Thyroid gland (tissue), 4 donors: ENCODE results near the gene BCR.

ENCODE experiments used
- POLR2A ChIP-seq, 2 donors: fragments of 450-650 bp; IDR thresholded peaks; one replicate each; pipeline ENCODE4 v1.6.1; 2017; ENCODE audit warnings: antibody characterized with exemption in 2 of 2, mild to moderate bottlenecking in 2 of 2, moderate library complexity in 1 of 2
- TF ChIP-seq, protein P1 (sequence below), 6 experiments: fragments of 200-600 bp in 3 of 6; fragments of 450-650 bp in 3 of 6; sonication (generic) in 3 of 6; IDR thresholded peaks; one replicate each; pipeline ENCODE4 v1.5.1; 2016 to 2019; ENCODE audit warnings: antibody characterized with exemption in 6 of 6, mild to moderate bottlenecking in 2 of 6, inconsistent platforms in 1 of 6, moderate library complexity in 1 of 6

DNA sequence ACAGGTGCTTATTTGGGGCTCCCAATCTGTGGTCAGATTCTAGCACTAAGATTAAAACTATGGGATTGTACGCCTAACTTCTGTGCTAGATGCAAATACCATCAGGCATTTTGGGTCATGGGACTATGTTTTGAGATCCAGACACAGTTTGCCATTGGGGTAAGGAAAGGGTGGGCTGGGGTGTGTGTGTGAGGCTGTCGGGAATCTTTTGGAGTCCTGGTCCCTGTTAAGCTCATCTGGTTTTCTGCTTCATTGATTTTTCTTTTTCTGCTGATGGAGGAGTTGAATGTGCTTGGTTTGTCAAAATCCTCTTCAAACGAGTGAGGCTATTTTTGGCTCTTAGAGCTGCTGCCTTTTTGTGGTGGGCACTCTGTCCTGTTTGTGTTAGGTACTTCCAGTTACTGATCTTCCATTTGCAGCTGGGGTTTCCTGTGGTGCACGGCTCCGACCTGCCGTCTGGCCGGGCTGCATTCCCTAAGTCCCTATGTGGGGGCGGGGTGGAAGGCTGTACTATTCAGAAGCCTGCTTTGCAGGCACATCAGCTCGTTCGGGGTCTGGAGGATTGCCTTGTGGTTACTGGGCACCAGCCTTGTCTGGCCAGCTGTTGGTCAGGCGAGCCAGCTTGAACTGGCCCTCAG is 2.9 kb downstream of the BCR start:
- TF ChIP-seq, protein P1, sequence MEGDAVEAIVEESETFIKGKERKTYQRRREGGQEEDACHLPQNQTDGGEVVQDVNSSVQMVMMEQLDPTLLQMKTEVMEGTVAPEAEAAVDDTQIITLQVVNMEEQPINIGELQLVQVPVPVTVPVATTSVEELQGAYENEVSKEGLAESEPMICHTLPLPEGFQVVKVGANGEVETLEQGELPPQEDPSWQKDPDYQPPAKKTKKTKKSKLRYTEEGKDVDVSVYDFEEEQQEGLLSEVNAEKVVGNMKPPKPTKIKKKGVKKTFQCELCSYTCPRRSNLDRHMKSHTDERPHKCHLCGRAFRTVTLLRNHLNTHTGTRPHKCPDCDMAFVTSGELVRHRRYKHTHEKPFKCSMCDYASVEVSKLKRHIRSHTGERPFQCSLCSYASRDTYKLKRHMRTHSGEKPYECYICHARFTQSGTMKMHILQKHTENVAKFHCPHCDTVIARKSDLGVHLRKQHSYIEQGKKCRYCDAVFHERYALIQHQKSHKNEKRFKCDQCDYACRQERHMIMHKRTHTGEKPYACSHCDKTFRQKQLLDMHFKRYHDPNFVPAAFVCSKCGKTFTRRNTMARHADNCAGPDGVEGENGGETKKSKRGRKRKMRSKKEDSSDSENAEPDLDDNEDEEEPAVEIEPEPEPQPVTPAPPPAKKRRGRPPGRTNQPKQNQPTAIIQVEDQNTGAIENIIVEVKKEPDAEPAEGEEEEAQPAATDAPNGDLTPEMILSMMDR (IDR thresholded peaks at IDR 0.05), result no peak
- peak in 1 of 2 donors; percentile 10 for TF ChIP-seq POLR2A (IDR thresholded peaks at IDR 0.05)
